Measurements from ENCODE around the gene PHC2. TPM values are rescaled to one million over a fixed set of nuclear protein-coding genes. Genes with fewer than 3 reads are reported as not detected.

PHC2 gene
- total RNA-seq, 1 donor, result 85.4 TPM

GRCh38 chr1:33348676-33349080 is 82.2 kb downstream of the PHC2 start:
- Histone ChIP-seq H4K20me1 (ENCODE audit: insufficient read depth, low read length) (peaks cover 17% of the 10 kb centered on the region), H3K4me1 (ENCODE audit: insufficient read depth, low read length) (peaks cover 51% of the 10 kb centered on the region), H3K79me2 (ENCODE audit: insufficient read depth, low read length) (peaks cover 57% of the 10 kb centered on the region), H3K4me3 (ENCODE audit: insufficient read depth, low read length) (peak overlapping the region; percentile 70), H2AFZ (ENCODE audit: low read length) (no peak overlapping the region), H3K4me2 (ENCODE audit: insufficient read depth, low read length) (peak overlapping the region; percentile 80), H3K27ac (ENCODE audit: low read depth, low read length) (peak overlapping the region; percentile 96), H3K9me3 (ENCODE audit: low read depth, low read length) (no peaks in the 10 kb centered on the region), H3K27me3 (ENCODE audit: insufficient read depth, low read length) (no peaks in the 10 kb centered on the region), H3K36me3 (ENCODE audit: insufficient read depth, low read length) (peaks cover 16% of the 10 kb centered on the region)
- peak; percentile 71 for DNase-seq (ENCODE audit: insufficient read length, low spot score, missing footprints)
- no peak for TF ChIP-seq CTCF (IDR thresholded peaks at IDR 0.05; ENCODE audit: extremely low read depth, low read depth, low read length)

- DNase-seq (ENCODE audit: insufficient read length, low spot score, missing footprints), result no peak
Measured at GRCh38 chr1:33348194-33348593, 82.7 kb downstream of the PHC2 start.

GRCh38 chr1:33347650-33347992 is 83.3 kb downstream of the PHC2 start:
- DNase-seq (ENCODE audit: insufficient read length, low spot score, missing footprints), result no peak
- Histone ChIP-seq H3K4me3 (ENCODE audit: insufficient read depth, low read length) (peak overlapping the region; percentile 70), H3K4me2 (ENCODE audit: insufficient read depth, low read length) (peak overlapping the region; percentile 80), H3K79me2 (ENCODE audit: insufficient read depth, low read length) (peaks cover 68% of the 10 kb centered on the region), H3K9me3 (ENCODE audit: low read depth, low read length) (no peaks in the 10 kb centered on the region), H3K36me3 (ENCODE audit: insufficient read depth, low read length) (peaks cover 21% of the 10 kb centered on the region), H2AFZ (ENCODE audit: low read length) (no peak overlapping the region), H3K4me1 (ENCODE audit: insufficient read depth, low read length) (peaks cover 62% of the 10 kb centered on the region), H3K27ac (ENCODE audit: low read depth, low read length) (peak overlapping the region; percentile 96), H4K20me1 (ENCODE audit: insufficient read depth, low read length) (peaks cover 23% of the 10 kb centered on the region), H3K27me3 (ENCODE audit: insufficient read depth, low read length) (no peaks in the 10 kb centered on the region)
- TF ChIP-seq CTCF (IDR thresholded peaks at IDR 0.05; ENCODE audit: extremely low read depth, low read depth, low read length), result no peak

More at GRCh38 chr1:33348194-33348593, 82.7 kb downstream of the PHC2 start:
- peaks cover 20% of the 10 kb centered on the region for H4K20me1 ChIP-seq (ENCODE audit: insufficient read depth, low read length)
- no peak for TF ChIP-seq CTCF (IDR thresholded peaks at IDR 0.05; ENCODE audit: extremely low read depth, low read depth, low read length)
- peaks cover 62% of the 10 kb centered on the region for H3K79me2 ChIP-seq (ENCODE audit: insufficient read depth, low read length)
- H2AFZ ChIP-seq (ENCODE audit: low read length), result no peak overlapping the region
- peaks cover 56% of the 10 kb centered on the region for H3K4me1 ChIP-seq (ENCODE audit: insufficient read depth, low read length)
- H3K9me3 ChIP-seq (ENCODE audit: low read depth, low read length), result no peaks in the 10 kb centered on the region
- H3K27ac ChIP-seq (ENCODE audit: low read depth, low read length), result peak overlapping the region; percentile 96
- H3K4me3 ChIP-seq (ENCODE audit: insufficient read depth, low read length), result peak overlapping the region; percentile 70
- peaks cover 17% of the 10 kb centered on the region for H3K36me3 ChIP-seq (ENCODE audit: insufficient read depth, low read length)
- H3K27me3 ChIP-seq (ENCODE audit: insufficient read depth, low read length), result no peaks in the 10 kb centered on the region
- H3K4me2 ChIP-seq (ENCODE audit: insufficient read depth, low read length), result peak overlapping the region; percentile 80

GRCh38 chr1:33346927-33347649 is 83.8 kb downstream of the PHC2 start:
- Histone ChIP-seq H3K4me2 (ENCODE audit: insufficient read depth, low read length) (peak overlapping the region; percentile 80), H3K9me3 (ENCODE audit: low read depth, low read length) (no peaks in the 10 kb centered on the region), H2AFZ (ENCODE audit: low read length) (no peak overlapping the region), H3K36me3 (ENCODE audit: insufficient read depth, low read length) (peaks cover 24% of the 10 kb centered on the region), H4K20me1 (ENCODE audit: insufficient read depth, low read length) (peaks cover 29% of the 10 kb centered on the region), H3K4me3 (ENCODE audit: insufficient read depth, low read length) (peak overlapping the region; percentile 70), H3K27ac (ENCODE audit: low read depth, low read length) (peak overlapping the region; percentile 96), H3K4me1 (ENCODE audit: insufficient read depth, low read length) (peaks cover 67% of the 10 kb centered on the region), H3K79me2 (ENCODE audit: insufficient read depth, low read length) (peaks cover 73% of the 10 kb centered on the region), H3K27me3 (ENCODE audit: insufficient read depth, low read length) (no peaks in the 10 kb centered on the region)
- DNase-seq (ENCODE audit: insufficient read length, low spot score, missing footprints), result peak; percentile 96
- TF ChIP-seq CTCF (IDR thresholded peaks at IDR 0.05; ENCODE audit: extremely low read depth, low read depth, low read length), result no peak

All from osteoblast (primary cell).